Measurements from ENCODE around the gene RMI1. TPM values are rescaled to one million over a fixed set of nuclear protein-coding genes. Genes with fewer than 3 reads are reported as not detected.
"Not testable (repeated sequence)": the region's sequence is repeated elsewhere in the genome, so short reads cannot be mapped to it uniquely, and the experiment has no call there.

The RMI1 gene
- total RNA-seq, 1 donor from 2014 or later, result 12.1 TPM

GRCh38 chr9:84002344-84002743 lies 21.7 kb downstream of the RMI1 start:
- DNase-seq (ENCODE audit: low spot score), result no peak

GRCh38 chr9:84003246-84003645 lies 22.6 kb downstream of the RMI1 start:
- no peak for DNase-seq (ENCODE audit: low spot score)

- DNase-seq (ENCODE audit: low spot score), result no peak
Observed at GRCh38 chr9:84007662-84008061, 27.1 kb downstream of the RMI1 start.

GRCh38 chr9:84024041-84024575 lies 43.5 kb downstream of the RMI1 start:
- DNase-seq (ENCODE audit: low spot score), result no peak

GRCh38 chr9:84027201-84027600 lies 46.6 kb downstream of the RMI1 start:
- DNase-seq (ENCODE audit: low spot score), result no peak

GRCh38 chr9:84031534-84031933 lies 50.9 kb downstream of the RMI1 start:
- DNase-seq (ENCODE audit: low spot score), result no peak

GRCh38 chr9:84041857-84042256 lies 61.3 kb downstream of the RMI1 start:
- DNase-seq (ENCODE audit: low spot score), result not testable (repeated sequence)

- DNase-seq (ENCODE audit: low spot score), result no peak
Observed at GRCh38 chr9:84045481-84046097, 65.0 kb downstream of the RMI1 start.

Other genes with a start within 250 kb of the RMI1 start
- gene GKAP1, start 163.0 kb upstream of the RMI1 start, total RNA-seq, result 9.5 TPM
- 10.7 TPM for gene KIF27, start 59.4 kb upstream of the RMI1 start, total RNA-seq
- 600 TPM for gene HNRNPK, start 590 bp upstream of the RMI1 start, total RNA-seq

Data from ureter (tissue), 1 donor.